Ovary (tissue), 3 donors: ENCODE data around the gene TRDMT1.

Source experiments
- EP300 ChIP-seq: sonication (generic); formaldehyde crosslinking; IDR thresholded peaks from one replicate; pipeline ENCODE4 v1.6.1; 2017; ENCODE audit warnings: antibody characterized with exemption
- POLR2A ChIP-seq: fragments of 450-650 bp; IDR thresholded peaks from one replicate; pipeline ENCODE4 v1.6.1; 2017; ENCODE audit warnings: antibody characterized with exemption, mild to moderate bottlenecking, moderate library complexity
- TF ChIP-seq, protein P1 (sequence below), 3 donors: fragments of 450-650 bp in 2 of 3; fragments of 200-600 bp in 1 of 3; IDR thresholded peaks; one replicate each; pipeline versions ENCODE4 v1.5.1 to v1.8.0; 2016 to 2022; ENCODE audit warnings: antibody characterized with exemption in 3 of 3, mild to moderate bottlenecking in 1 of 3
- donor health status: DM: no; HTN: no; CAD: no.

DNA sequence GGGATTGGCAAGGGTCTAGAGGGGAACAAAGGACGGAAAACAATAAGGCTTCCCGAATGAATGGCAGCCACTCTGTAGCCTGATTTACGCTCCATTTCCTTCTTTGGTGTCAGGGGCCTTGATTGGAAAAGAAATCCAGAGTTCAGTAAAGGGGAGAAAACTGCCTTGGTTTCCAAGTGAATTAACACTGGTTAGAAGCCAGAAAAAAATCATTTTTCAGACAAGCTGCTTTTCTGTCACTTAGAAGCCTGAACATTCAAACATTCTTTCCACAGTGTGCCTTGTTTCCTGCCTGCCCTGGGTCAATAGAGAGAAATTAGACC is 283 bp upstream of the TRDMT1 start:
- TF ChIP-seq, protein P1, sequence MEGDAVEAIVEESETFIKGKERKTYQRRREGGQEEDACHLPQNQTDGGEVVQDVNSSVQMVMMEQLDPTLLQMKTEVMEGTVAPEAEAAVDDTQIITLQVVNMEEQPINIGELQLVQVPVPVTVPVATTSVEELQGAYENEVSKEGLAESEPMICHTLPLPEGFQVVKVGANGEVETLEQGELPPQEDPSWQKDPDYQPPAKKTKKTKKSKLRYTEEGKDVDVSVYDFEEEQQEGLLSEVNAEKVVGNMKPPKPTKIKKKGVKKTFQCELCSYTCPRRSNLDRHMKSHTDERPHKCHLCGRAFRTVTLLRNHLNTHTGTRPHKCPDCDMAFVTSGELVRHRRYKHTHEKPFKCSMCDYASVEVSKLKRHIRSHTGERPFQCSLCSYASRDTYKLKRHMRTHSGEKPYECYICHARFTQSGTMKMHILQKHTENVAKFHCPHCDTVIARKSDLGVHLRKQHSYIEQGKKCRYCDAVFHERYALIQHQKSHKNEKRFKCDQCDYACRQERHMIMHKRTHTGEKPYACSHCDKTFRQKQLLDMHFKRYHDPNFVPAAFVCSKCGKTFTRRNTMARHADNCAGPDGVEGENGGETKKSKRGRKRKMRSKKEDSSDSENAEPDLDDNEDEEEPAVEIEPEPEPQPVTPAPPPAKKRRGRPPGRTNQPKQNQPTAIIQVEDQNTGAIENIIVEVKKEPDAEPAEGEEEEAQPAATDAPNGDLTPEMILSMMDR (IDR thresholded peaks at IDR 0.05) = no peak
- TF ChIP-seq POLR2A = no peak
- TF ChIP-seq EP300 = no peak
